ENCODE results near the gene ALG2. TPM values are rescaled to one million over a fixed set of nuclear protein-coding genes. Genes with fewer than 3 reads are reported as not detected.

ALG2 gene
- total RNA-seq, 1 donor from 2014 or later: 17.5 TPM

- Mint-ChIP-seq H3K27ac (ENCODE audit: unreplicated experiment) (no peak overlapping the region), H3K36me3 (ENCODE audit: low read depth) (no peaks in the 10 kb centered on the region), H3K4me3 (no peak overlapping the region), H3K27me3 (ENCODE audit: low read depth) (peaks cover 56% of the 10 kb centered on the region), H3K4me1 (peaks cover 3% of the 10 kb centered on the region), H3K9me3 (no peaks in the 10 kb centered on the region)
- TF ChIP-seq, protein P1, sequence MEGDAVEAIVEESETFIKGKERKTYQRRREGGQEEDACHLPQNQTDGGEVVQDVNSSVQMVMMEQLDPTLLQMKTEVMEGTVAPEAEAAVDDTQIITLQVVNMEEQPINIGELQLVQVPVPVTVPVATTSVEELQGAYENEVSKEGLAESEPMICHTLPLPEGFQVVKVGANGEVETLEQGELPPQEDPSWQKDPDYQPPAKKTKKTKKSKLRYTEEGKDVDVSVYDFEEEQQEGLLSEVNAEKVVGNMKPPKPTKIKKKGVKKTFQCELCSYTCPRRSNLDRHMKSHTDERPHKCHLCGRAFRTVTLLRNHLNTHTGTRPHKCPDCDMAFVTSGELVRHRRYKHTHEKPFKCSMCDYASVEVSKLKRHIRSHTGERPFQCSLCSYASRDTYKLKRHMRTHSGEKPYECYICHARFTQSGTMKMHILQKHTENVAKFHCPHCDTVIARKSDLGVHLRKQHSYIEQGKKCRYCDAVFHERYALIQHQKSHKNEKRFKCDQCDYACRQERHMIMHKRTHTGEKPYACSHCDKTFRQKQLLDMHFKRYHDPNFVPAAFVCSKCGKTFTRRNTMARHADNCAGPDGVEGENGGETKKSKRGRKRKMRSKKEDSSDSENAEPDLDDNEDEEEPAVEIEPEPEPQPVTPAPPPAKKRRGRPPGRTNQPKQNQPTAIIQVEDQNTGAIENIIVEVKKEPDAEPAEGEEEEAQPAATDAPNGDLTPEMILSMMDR (conservative IDR thresholded peaks at IDR 0.05): no peak
- DNase-seq (ENCODE audit: low read depth, low spot score): no peak
Observed at GRCh38 chr9:99190597-99191283, 31.0 kb downstream of the ALG2 start.

DNA sequence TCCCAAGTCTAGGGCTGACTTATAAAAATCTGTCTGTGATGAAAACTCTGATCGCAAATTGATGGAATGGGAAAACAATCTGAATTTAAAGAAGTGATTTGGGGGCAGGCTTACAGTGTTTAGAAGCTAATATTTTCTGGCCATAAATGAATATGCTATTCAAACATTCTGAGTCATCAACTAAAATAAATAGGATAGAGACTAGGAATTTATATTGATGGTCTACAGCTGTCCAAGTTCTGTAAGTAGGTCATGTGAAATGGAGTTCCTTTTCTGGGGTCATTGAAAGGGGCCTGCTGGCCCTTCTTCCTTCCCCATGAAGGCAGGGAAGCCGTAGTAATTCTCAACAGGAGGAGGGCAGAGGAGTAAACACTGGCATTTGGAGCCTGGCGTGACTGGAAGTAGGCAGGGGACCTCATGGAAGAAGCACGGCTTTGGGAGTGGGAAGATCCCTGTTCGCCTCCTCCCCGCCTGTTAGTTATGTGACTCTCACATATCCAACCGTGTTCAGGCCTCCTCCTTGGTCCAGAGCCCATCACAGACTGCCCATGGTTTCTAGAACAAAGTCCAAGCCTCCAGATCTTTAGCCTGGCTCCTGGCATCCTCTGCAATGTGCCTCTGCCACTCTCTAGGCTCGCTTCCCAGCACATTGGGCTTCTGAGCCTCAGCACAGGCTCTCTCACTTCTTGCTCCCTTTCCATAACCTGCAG lies 31.7 kb downstream of the ALG2 start:
- Mint-ChIP-seq H3K27me3 (ENCODE audit: low read depth) (peaks cover 56% of the 10 kb centered on the region), H3K4me1 (peaks cover 3% of the 10 kb centered on the region), H3K9me3 (no peaks in the 10 kb centered on the region)

DNA sequence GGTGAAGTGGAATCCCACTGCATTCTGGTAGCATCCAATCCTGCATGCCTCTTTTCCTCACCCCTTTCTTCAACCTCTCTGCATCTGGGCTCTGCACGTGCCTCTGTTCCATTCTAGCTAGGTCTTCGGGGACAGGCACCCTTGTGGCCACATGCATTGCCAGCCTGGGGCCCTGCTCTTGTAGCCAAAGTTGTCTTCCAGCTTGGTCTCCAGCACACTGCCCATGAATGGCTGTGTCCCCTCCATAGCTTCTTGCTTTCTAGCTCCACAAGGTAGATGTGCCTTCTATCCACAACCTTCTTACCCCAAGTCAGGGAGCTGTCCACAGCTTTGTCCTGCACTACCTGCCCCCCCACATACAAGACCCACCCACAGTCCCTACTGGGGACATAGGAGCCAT lies 32.6 kb downstream of the ALG2 start:
- H3K36me3 Mint-ChIP-seq (ENCODE audit: low read depth): no peaks in the 10 kb centered on the region
- TF ChIP-seq, protein P1 (conservative IDR thresholded peaks at IDR 0.05): no peak
- peaks cover 10% of the 10 kb centered on the region for H3K4me1 Mint-ChIP-seq
- no peak overlapping the region for H3K4me3 Mint-ChIP-seq
- H3K27me3 Mint-ChIP-seq (ENCODE audit: low read depth): peaks cover 62% of the 10 kb centered on the region
- DNase-seq (ENCODE audit: low read depth, low spot score): no peak
- no peaks in the 10 kb centered on the region for H3K9me3 Mint-ChIP-seq
- no peak overlapping the region for H3K27ac Mint-ChIP-seq (ENCODE audit: unreplicated experiment)

More for the DNA sequence above, 31.7 kb downstream of the ALG2 start:
- no peak overlapping the region for H3K27ac Mint-ChIP-seq (ENCODE audit: unreplicated experiment)
- no peak overlapping the region for H3K4me3 Mint-ChIP-seq
- DNase-seq (ENCODE audit: low read depth, low spot score): no peak
- TF ChIP-seq, protein P1 (conservative IDR thresholded peaks at IDR 0.05): no peak
- H3K36me3 Mint-ChIP-seq (ENCODE audit: low read depth): no peaks in the 10 kb centered on the region

DNA sequence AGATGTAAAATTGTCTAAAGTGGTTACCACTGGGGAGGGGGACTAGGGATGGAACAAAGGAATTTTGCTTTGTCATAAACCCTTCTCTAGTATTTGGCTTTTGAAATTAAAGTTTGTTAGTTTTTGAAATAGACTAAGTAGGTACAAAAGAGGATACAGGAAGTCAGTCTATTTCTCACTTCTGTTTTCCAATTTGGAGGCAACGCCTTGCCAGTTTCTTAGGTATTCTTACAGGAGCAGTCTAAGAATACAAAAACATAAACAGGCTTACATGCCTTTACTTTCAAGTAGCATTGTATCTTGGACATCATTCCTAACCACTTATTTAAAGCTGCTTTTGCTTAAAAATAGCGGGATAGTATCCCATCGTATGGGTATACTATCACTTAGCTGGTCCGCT lies 34.4 kb downstream of the ALG2 start:
- Mint-ChIP-seq H3K27ac (ENCODE audit: unreplicated experiment) (no peak overlapping the region), H3K4me3 (no peak overlapping the region), H3K9me3 (no peaks in the 10 kb centered on the region), H3K4me1 (peaks cover 7% of the 10 kb centered on the region), H3K27me3 (ENCODE audit: low read depth) (peaks cover 65% of the 10 kb centered on the region), H3K36me3 (ENCODE audit: low read depth) (no peaks in the 10 kb centered on the region)
- no peak for DNase-seq (ENCODE audit: low read depth, low spot score)
- TF ChIP-seq, protein P1 (conservative IDR thresholded peaks at IDR 0.05): no peak

GRCh38 chr9:99185934-99186333 lies 35.8 kb downstream of the ALG2 start:
- Mint-ChIP-seq H3K9me3 (no peaks in the 10 kb centered on the region), H3K4me3 (no peak overlapping the region), H3K4me1 (peaks cover 7% of the 10 kb centered on the region), H3K27me3 (ENCODE audit: low read depth) (peaks cover 68% of the 10 kb centered on the region), H3K36me3 (ENCODE audit: low read depth) (no peaks in the 10 kb centered on the region), H3K27ac (ENCODE audit: unreplicated experiment) (no peak overlapping the region)
- TF ChIP-seq, protein P1 (conservative IDR thresholded peaks at IDR 0.05): no peak
- DNase-seq (ENCODE audit: low read depth, low spot score): no peak

Data from neural crest cell (in vitro differentiated cells).